Erythroblast (primary cell): ENCODE data around the gene HEXIM2.
A peak's percentile ranks its signal among the peaks of the same experiment; 100 is the strongest.

Experiments used
- DNase-seq, 2 experiments: peaks; one replicate each; lab custom pipeline; 2025; lab: John Stamatoyannopoulos, UW
- GATA1 ChIP-seq: IDR thresholded peaks from 2 replicates; pipeline ENCODE4 v1.6.1; 2011; ENCODE audit warnings: low read depth, mild to moderate bottlenecking, control low read depth, low read length, moderate library complexity
- POLR2A ChIP-seq: IDR thresholded peaks from 2 replicates; pipeline ENCODE4 v1.6.1; 2011; ENCODE audit warnings: mild to moderate bottlenecking, low read length

HEXIM2 gene

DNA sequence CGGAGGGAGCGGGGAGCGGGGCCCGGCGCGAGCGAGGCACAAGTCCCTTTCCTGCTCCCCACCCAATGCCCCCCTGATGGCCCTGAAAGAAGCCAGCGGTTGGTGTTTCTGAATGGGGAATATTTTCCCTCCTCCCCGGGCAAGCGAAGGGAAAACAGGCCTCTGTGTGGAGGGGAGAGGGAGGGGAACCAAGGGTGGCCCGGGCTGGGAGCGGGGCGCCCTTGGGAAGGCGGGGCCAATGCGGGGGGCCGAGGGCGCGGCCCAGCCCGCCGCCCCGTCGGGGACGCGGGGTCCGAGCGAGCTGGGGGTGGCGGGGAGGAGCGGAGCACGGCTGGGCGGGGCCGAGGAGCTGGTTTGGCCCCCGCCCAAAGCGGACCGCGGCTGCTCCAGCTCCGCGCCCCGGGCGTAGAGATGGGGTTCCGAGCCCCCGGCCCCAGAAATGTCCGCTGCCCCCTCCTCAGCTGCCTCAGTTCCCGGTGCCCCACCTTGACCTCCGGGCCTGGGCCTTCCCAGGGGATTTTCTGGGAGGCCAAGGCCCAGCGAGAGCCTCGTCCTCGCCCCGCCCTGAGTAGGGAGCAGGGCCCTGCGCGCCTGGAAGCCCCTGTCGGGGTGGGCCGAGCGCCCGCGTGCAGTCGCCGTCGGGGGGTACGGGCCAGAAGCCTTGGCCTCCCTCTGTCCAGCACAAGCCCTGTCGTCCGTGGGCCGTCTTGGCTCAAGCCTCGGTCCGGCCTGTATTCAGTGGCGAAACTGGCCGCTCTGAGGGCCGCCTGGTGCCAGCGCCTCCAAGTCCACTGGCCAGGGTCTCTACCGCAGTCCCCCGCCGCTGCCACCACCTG, 17.3 kb upstream of the HEXIM2 start:
- TF ChIP-seq GATA1, result no peak
- no peak for TF ChIP-seq POLR2A
- peak; percentile 72 to 77 for DNase-seq

DNA sequence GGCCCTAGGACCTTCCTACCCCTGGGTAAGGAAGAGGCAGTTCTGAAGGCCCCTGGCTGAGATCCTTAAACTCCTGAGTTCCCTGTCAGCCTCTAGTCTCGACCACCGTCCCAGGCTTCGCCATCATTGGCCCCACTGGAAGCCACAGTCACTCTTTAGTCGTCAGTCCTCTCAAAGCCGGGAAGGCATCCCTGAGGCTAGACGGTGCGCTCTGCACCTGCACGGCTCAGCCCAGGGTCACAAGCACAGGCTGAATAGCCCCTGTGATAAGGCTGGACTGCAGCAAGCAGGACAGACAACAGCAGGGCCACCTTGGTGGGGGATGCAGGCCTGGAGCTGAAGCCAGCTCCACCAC, 16.7 kb upstream of the HEXIM2 start:
- DNase-seq, result peak in 1 of 2 experiments; percentile 35

DNA sequence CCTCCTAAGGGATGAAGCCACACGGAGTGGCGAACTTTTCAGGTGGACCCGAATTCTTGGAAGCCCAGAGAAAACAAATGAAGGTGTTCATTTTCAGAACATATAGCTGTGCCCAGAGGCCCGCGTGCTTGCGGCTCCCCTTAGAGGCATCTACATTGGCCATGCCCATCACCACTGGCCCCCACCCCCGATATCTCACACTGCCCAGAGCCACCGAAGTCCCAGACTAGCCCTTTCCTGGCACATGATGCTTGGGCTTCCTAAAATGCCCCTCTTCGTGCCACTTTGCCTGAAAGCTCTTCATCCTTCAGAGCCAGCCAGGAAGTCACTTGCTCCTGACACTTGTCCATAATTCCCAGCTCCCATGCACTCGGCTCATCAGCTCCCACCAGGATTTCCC, 15.5 kb upstream of the HEXIM2 start:
- TF ChIP-seq POLR2A, result no peak
- TF ChIP-seq GATA1, result no peak
- no peak for DNase-seq

More for the DNA sequence above, 16.7 kb upstream of the HEXIM2 start:
- no peak for TF ChIP-seq GATA1
- no peak for TF ChIP-seq POLR2A

DNA sequence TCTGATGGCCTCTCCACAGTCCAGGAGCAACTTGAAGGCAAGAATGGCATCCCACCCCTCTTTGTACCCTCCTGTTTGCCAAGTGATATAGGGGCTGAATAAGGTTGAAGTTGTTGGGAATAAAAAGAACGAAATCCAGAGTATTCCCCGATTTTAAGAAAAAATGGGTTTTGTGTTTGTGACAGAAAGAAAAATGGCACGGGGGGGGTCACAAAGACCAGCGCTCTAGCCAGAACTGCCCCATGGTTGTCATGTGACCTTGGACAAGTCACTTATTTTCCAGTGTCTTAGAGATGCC, 15.1 kb upstream of the HEXIM2 start:
- no peak for TF ChIP-seq GATA1
- TF ChIP-seq POLR2A, result no peak
- DNase-seq, result no peak

DNA sequence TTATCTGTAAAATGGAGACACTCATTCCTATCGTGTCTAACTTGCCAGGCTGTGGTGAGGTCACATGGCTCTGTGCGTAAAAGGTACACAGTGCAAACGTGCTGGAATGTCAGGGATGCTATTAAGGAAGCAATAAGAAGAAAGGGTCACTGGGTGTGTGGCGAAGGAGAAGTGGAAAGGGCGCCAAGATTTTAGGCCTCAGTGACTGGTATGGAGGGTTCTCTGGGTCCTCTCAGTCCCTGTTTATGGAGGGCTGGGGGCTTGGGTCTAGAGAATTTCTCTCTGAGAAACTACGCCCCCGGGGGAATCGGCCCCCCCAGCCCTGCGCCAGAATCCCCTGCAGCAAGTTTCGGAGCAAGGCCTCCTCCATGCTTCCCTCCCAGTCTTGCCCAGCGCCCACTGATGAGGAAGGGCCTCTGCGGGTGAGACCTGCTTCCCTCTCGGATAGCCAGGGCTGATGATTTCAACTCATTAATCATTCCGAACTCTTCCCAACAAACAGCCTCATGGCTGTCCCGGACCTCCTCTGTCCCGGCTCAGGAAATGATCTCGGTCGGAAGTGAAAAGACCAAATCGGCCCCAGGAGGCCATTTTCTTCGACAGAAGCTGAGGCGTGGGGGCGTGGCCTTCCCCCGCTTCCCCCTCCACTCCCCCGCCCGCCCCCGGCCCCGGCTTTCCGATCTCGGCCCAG, 14.6 kb upstream of the HEXIM2 start:
- TF ChIP-seq POLR2A, result peak; percentile 64
- TF ChIP-seq GATA1, result no peak
- DNase-seq, result peak; percentile 91 to 92

DNA sequence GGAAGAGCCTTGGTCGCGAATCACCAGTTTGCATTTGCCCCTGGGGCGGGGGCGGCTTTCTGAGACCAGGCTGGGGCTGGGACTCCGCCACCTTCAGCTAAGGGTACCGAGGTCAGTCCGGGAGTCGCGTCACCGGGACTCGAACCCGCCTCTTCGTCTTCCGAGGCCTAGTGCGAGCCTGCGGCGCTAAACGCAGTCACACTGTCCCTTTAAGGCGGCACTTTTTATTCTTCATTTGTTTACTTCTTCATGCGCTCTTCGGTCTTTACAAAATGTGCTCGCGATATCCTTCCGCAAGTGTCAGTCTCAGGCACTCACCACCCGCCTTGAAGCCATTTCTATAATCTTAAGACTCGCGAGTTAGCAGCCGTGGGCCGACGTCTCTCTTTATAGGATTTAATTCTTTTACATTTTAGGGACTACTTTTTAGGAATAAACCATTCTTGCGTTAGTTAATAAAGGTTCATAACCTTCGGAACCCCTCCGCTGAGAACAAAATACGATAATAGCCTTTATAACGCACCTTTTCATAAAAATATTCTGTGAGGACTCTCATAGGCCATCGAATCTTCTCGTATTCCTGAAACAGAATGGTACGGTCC, 14.0 kb upstream of the HEXIM2 start:
- DNase-seq, result peak; percentile 97
- TF ChIP-seq POLR2A (no peak), GATA1 (no peak)

DNA sequence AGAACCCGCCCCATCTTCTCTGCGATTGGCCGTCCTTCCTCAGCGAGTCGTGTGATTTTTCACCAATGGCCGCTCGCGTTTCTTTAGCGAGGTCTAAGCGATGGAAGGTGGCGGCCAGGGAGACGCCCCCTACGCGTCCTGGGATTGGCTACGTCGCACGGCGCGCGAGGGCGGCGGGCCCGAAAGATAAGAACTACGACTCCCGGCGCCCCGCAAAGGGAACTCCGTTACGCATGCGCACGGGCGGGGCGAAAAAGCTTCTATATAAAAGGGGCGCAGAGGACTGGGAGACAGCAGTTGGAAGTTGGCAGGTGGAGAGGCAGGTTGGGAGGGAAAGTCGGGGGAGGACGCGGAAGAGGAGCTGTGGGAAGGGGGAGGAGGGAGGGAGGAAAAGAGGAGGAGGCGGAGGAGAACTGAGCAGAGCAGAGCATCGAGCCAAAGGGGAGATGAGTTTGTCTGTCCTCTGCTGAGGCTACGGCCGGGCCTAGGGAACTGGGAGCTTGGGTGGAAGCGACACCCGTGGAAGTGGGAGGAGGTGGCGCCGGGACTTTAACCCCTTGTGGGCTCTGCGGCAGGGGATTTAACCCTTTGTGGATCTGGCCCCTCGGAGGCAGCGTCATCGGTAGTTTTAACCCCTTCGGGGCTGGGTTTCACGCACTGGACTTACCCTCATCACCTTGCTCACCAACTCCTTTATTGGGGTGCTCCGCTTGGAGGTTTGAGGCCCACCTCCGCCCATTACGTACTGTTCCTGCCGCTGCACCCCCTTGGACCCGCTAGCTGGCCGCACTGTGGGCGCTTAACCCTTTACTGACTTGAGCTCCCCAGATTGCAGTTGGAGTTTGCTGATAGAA, 13.3 kb upstream of the HEXIM2 start, which contains the start of gene HEXIM1:
Gene HEXIM1, plus strand, starts transcription at position 293 of the 854 bp plus-strand sequence. CDS start 716 bp downstream, outside the sequence.
- TF ChIP-seq GATA1 (no peak), POLR2A (peak; percentile 99)

DNA sequence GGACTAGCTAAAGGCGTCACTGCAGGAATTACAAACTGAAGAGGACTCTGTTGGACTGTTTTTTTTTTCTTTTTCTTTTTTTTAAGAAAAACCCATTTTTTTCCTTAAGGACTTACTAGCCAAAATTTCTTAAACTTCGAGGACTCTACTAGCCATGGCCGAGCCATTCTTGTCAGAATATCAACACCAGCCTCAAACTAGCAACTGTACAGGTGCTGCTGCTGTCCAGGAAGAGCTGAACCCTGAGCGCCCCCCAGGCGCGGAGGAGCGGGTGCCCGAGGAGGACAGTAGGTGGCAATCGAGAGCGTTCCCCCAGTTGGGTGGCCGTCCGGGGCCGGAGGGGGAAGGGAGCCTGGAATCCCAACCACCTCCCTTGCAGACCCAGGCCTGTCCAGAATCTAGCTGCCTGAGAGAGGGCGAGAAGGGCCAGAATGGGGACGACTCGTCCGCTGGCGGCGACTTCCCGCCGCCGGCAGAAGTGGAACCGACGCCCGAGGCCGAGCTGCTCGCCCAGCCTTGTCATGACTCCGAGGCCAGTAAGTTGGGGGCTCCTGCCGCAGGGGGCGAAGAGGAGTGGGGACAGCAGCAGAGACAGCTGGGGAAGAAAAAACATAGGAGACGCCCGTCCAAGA, 12.5 kb upstream of the HEXIM2 start:
- peak; percentile 85 to 90 for DNase-seq
- TF ChIP-seq GATA1 (no peak), POLR2A (no peak)

More for the DNA sequence above, 13.3 kb upstream of the HEXIM2 start, which contains the start of gene HEXIM1:
- peak; percentile 100 for DNase-seq

DNA sequence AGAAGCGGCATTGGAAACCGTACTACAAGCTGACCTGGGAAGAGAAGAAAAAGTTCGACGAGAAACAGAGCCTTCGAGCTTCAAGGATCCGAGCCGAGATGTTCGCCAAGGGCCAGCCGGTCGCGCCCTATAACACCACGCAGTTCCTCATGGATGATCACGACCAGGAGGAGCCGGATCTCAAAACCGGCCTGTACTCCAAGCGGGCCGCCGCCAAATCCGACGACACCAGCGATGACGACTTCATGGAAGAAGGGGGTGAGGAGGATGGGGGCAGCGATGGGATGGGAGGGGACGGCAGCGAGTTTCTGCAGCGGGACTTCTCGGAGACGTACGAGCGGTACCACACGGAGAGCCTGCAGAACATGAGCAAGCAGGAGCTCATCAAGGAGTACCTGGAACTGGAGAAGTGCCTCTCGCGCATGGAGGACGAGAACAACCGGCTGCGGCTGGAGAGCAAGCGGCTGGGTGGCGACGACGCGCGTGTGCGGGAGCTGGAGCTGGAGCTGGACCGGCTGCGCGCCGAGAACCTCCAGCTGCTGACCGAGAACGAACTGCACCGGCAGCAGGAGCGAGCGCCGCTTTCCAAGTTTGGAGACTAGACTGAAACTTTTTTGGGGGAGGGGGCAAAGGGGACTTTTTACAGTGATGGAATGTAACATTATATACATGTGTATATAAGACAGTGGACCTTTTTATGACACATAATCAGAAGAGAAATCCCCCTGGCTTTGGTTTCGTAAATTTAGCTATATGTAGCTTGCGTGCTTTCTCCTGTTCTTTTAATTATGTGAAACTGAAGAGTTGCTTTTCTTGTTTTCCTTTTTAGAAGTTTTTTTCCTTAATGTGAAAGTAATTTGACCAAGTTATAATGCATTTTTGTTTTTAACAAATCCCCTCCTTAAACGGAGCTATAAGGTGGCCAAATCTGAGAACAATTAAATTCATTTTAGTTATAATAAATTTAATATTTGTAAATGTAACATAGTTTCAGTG, 11.7 kb upstream of the HEXIM2 start:
- DNase-seq, result peak; percentile 78 to 84
- TF ChIP-seq POLR2A (peak; percentile 41), GATA1 (no peak)

DNA sequence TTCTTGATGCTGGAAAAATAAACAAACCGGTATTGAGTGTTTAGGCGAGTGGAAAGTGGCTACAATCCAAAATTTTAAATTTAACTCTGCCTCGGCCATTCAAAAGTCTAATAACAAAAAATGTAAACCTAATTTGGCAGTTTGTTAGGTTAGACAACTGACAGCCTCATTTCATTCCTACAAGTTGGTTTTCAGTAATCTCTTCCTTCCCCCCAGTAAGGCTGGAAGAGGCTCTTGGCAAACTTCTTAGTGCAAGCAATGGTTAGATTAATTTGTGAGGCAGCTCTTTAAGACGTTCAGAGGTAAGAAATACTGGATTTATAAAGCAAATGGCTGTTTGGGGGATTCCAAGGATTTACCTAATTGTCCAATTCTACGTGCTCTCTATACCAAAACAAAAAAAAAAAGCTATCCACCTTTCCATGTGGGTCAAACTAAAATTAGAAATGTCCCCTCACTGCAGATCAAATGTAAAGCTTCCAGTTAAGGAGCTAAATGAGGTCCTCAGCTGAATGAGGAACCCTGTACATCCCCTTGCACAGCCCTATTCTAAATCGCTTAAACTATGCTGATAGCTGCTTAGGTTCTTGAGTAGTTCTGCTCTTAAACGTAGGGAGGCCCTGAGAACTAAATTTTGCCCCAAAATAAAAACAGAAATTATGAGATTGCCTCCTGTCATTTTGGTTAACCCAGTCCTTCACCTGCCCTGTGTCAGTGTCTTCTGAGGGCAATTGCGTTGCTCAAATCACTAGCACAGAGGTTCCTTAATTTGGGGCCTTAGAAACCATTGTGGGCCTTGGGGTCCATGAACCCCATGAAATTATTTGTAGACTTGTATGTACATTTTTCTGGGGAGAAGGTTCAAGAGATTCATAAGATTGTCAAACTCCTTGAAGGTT, 10.5 kb upstream of the HEXIM2 start:
- peak in 1 of 2 experiments; percentile 53 for DNase-seq
- TF ChIP-seq GATA1, result no peak
- TF ChIP-seq POLR2A, result peak; percentile 50

DNA sequence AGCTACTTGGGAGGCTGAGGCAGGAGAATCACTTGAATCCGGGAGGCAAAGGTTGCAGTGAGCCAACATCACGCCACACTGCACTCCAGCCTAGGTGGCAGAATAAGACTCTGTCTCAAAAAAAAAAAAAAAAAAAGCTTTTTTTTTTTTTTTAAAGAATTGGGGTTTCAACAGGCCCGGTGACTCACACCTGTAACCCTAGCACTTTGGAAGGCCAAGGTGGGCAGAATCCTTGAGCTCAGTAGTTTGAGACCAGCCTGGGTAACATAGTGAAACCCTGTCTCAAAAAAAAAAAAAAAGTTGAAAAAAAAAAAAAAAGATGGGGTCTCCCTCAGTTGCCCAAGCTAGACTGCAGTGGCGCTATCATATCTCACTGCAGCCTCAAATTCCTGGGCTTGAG, 6.6 kb upstream of the HEXIM2 start:
- no peak for DNase-seq
- TF ChIP-seq GATA1 (no peak), POLR2A (no peak)
